ENCODE results near the gene PTPRH. TPM values are rescaled to one million over a fixed set of nuclear protein-coding genes. Genes with fewer than 3 reads are reported as not detected.

PTPRH gene
- total and polyA plus RNA-seq, 9 of the 15 experiments (the other 6 are each of a cell fraction or from before 2014, with no cell fraction given), result 0.87 to 34.3 (median 22.7) TPM

DNA sequence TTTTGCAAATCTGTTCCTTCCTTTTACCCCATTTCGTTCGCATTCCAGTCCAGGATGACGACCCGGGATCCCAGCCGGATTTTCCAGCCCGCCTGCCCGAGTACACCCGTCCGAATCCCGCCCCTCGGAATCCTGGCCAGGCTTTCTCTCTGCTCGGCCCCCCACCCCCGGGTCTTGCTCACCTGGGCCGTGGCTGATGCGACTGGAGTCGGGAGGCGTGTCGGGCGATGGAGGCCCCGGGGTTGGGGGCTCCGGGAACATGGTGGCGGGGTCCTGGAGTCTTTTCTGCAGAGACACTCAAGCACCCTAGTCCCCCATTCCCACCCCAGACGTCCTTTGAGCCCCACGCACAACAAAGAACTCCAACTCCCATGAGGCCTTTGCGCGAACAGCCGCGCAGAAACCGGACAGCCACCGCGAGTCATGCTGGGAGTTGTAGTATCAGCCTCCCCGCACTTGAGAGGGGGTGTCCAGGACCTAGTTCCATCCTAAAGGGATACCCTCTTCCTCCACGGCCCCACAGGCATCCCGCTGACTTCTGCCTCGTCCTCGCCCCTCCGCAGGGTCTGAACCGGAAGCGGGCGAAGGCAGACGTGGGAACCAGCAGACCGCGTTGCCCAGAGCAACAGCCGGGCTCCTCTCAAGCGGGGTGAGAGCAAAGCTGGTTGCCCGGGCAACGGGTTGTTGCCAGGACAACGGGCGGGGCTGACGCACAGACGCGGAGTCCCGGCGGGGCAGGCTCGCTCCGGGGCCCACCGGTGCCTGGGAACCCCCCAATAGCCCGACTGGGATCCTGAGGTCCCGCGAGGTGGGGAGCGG lies 30.3 kb downstream of the PTPRH start (continued):
- TF ChIP-seq, protein P1, sequence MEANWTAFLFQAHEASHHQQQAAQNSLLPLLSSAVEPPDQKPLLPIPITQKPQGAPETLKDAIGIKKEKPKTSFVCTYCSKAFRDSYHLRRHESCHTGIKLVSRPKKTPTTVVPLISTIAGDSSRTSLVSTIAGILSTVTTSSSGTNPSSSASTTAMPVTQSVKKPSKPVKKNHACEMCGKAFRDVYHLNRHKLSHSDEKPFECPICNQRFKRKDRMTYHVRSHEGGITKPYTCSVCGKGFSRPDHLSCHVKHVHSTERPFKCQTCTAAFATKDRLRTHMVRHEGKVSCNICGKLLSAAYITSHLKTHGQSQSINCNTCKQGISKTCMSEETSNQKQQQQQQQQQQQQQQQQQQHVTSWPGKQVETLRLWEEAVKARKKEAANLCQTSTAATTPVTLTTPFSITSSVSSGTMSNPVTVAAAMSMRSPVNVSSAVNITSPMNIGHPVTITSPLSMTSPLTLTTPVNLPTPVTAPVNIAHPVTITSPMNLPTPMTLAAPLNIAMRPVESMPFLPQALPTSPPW (CRISPR knock-in tag; IDR thresholded peaks at IDR 0.05), result peak; percentile 61
- TF ChIP-seq, protein P2, sequence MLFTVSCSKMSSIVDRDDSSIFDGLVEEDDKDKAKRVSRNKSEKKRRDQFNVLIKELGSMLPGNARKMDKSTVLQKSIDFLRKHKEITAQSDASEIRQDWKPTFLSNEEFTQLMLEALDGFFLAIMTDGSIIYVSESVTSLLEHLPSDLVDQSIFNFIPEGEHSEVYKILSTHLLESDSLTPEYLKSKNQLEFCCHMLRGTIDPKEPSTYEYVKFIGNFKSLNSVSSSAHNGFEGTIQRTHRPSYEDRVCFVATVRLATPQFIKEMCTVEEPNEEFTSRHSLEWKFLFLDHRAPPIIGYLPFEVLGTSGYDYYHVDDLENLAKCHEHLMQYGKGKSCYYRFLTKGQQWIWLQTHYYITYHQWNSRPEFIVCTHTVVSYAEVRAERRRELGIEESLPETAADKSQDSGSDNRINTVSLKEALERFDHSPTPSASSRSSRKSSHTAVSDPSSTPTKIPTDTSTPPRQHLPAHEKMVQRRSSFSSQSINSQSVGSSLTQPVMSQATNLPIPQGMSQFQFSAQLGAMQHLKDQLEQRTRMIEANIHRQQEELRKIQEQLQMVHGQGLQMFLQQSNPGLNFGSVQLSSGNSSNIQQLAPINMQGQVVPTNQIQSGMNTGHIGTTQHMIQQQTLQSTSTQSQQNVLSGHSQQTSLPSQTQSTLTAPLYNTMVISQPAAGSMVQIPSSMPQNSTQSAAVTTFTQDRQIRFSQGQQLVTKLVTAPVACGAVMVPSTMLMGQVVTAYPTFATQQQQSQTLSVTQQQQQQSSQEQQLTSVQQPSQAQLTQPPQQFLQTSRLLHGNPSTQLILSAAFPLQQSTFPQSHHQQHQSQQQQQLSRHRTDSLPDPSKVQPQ (CRISPR knock-in tag; IDR thresholded peaks at IDR 0.05; ENCODE audit: borderline replicate concordance), result no peak
- TF ChIP-seq PRMT5 (CRISPR knock-in tag; IDR thresholded peaks at IDR 0.05) (no peak), ZNF589 (CRISPR knock-in tag; IDR thresholded peaks at IDR 0.05; ENCODE audit: low read depth) (no peak), ZC3H8 (IDR thresholded peaks at IDR 0.05) (no peak), ZNF232 (CRISPR knock-in tag; IDR thresholded peaks at IDR 0.05) (no peak), GABPA (tag; conservative IDR thresholded peaks at IDR 0.05; ENCODE audit: low read depth) (peak; percentile 72), POLR2B (IDR thresholded peaks at IDR 0.05; ENCODE audit: low read depth, partially characterized antibody) (no peak), ZSCAN29 (IDR thresholded peaks at IDR 0.05) (no peak), KDM4B (IDR thresholded peaks at IDR 0.05; ENCODE audit: borderline replicate concordance in 2 of 2, low read depth in 1 of 2) (no peak), FUS (optimal IDR thresholded peaks at IDR 0.05; ENCODE audit: low read depth, low read length) (no peak), HNRNPH1 (optimal IDR thresholded peaks at IDR 0.05; ENCODE audit: low read depth, low read length) (no peak), FOXK2 (conservative IDR thresholded peaks at IDR 0.05 in 1 of 2, IDR thresholded peaks at IDR 0.05 in 1 of 2; ENCODE audit: low read depth in 2 of 2) (no peak), RCOR1 (IDR thresholded peaks at IDR 0.05; ENCODE audit: borderline replicate concordance in 1 of 2, low read depth in 2 of 2, low read length in 2 of 2) (peak in 1 of 2 experiments; percentile 63; a peak in 3 of 4 replicates)
- TF ChIP-seq, protein P3, sequence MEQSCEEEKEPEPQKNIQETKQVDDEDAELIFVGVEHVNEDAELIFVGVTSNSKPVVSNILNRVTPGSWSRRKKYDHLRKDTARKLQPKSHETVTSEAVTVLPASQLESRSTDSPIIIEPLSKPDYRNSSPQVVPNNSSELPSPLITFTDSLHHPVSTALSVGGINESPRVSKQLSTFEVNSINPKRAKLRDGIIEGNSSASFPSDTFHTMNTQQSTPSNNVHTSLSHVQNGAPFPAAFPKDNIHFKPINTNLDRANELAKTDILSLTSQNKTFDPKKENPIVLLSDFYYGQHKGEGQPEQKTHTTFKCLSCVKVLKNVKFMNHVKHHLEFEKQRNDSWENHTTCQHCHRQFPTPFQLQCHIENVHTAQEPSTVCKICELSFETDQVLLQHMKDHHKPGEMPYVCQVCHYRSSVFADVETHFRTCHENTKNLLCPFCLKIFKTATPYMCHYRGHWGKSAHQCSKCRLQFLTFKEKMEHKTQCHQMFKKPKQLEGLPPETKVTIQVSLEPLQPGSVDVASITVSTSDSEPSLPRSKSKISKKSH (CRISPR knock-in tag; IDR thresholded peaks at IDR 0.05), result no peak
- TF ChIP-seq, protein P4, sequence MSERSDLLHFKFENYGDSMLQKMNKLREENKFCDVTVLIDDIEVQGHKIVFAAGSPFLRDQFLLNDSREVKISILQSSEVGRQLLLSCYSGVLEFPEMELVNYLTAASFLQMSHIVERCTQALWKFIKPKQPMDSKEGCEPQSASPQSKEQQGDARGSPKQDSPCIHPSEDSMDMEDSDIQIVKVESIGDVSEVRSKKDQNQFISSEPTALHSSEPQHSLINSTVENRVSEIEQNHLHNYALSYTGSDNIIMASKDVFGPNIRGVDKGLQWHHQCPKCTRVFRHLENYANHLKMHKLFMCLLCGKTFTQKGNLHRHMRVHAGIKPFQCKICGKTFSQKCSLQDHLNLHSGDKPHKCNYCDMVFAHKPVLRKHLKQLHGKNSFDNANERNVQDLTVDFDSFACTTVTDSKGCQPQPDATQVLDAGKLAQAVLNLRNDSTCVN (CRISPR knock-in tag; IDR thresholded peaks at IDR 0.05), result no peak

All from K562 (cell line).